ENCODE data around the gene KIF6.

KIF6 gene

GRCh38 chr6:39417440-39417839 is 307.8 kb downstream of the KIF6 start:
- DNase-seq (ENCODE audit: low spot score), result no peak
- Histone ChIP-seq H3K27ac (no peak overlapping the region), H3K4me3 (no peak overlapping the region)
- TF ChIP-seq CTCF (IDR thresholded peaks at IDR 0.05), result no peak

- H3K27ac ChIP-seq, result no peak overlapping the region
- no peak overlapping the region for H3K4me3 ChIP-seq
- no peak for DNase-seq (ENCODE audit: low spot score)
- no peak for TF ChIP-seq CTCF (IDR thresholded peaks at IDR 0.05)
Observed at GRCh38 chr6:39416728-39417127, 308.5 kb downstream of the KIF6 start.

GRCh38 chr6:39416026-39416425 is 309.2 kb downstream of the KIF6 start:
- Histone ChIP-seq H3K4me3 (no peak overlapping the region), H3K27ac (no peak overlapping the region)
- no peak for TF ChIP-seq CTCF (IDR thresholded peaks at IDR 0.05)
- no peak for DNase-seq (ENCODE audit: low spot score)

- no peak for TF ChIP-seq CTCF (IDR thresholded peaks at IDR 0.05)
- Histone ChIP-seq H3K27ac (no peak overlapping the region), H3K4me3 (no peak overlapping the region)
- DNase-seq (ENCODE audit: low spot score), result no peak
Observed at GRCh38 chr6:39415482-39415881, 309.7 kb downstream of the KIF6 start.

- no peak overlapping the region for H3K4me3 ChIP-seq
- no peak overlapping the region for H3K27ac ChIP-seq
- no peak for TF ChIP-seq CTCF (IDR thresholded peaks at IDR 0.05)
- DNase-seq (ENCODE audit: low spot score), result no peak
Observed at GRCh38 chr6:39411465-39411864, 313.7 kb downstream of the KIF6 start.

- TF ChIP-seq CTCF (IDR thresholded peaks at IDR 0.05), result no peak
- H3K27ac ChIP-seq, result no peak overlapping the region
- H3K4me3 ChIP-seq, result no peak overlapping the region
- DNase-seq (ENCODE audit: low spot score), result no peak
Observed at GRCh38 chr6:39411001-39411400, 314.2 kb downstream of the KIF6 start.

- TF ChIP-seq CTCF (IDR thresholded peaks at IDR 0.05), result no peak
- Histone ChIP-seq H3K27ac (no peak overlapping the region), H3K4me3 (no peak overlapping the region)
- no peak for DNase-seq (ENCODE audit: low spot score)
Observed at GRCh38 chr6:39409889-39410288, 315.3 kb downstream of the KIF6 start.
